Karpas-422 (cell line): ENCODE results near the gene AQP1. TPM values are rescaled to one million over a fixed set of nuclear protein-coding genes. Genes with fewer than 3 reads are reported as not detected.

Experiments used
- DNase-seq: peaks from one replicate; pipeline ENCODE4 v3.0.0-alpha.2; 2015
- H2AFZ ChIP-seq: fragments of 200-600 bp; sonication (generic); 2 replicates; pipeline ENCODE4 v1.6.1; 2014; ENCODE audit warnings: antibody characterized with exemption, low read length, mixed read lengths
- H3K27ac ChIP-seq: fragments of 200-600 bp; sonication (generic); 2 replicates; pipeline ENCODE4 v1.5.1; 2014; ENCODE audit warnings: mild to moderate bottlenecking, low read length, moderate library complexity
- H3K27me3 ChIP-seq: fragments of 200-600 bp; sonication (generic); 2 replicates; pipeline ENCODE4 v1.6.1; 2014; ENCODE audit warnings: low read length, mixed read lengths
- H3K36me3 ChIP-seq: fragments of 200-600 bp; sonication (generic); 2 replicates; pipeline ENCODE4 v1.6.1; 2014; ENCODE audit warnings: low read length, mixed read lengths; ENCODE audit not compliant: insufficient read depth
- H3K4me1 ChIP-seq: fragments of 200-600 bp; sonication (generic); 2 replicates; pipeline ENCODE4 v1.6.1; 2014; ENCODE audit warnings: mild to moderate bottlenecking, low read length, mixed read lengths
- H3K4me2 ChIP-seq: fragments of 200-600 bp; sonication (generic); 2 replicates; pipeline ENCODE4 v1.6.1; 2014; ENCODE audit warnings: low read length, low read depth, mild to moderate bottlenecking; ENCODE audit not compliant: poor library complexity, severe bottlenecking
- H3K4me3 ChIP-seq: fragments of 200-600 bp; sonication (generic); 2 replicates; pipeline ENCODE4 v1.5.1; 2014; ENCODE audit warnings: mild to moderate bottlenecking, antibody characterized with exemption, low read length, mixed read lengths
- H3K79me2 ChIP-seq: fragments of 200-600 bp; sonication (generic); 2 replicates; pipeline ENCODE4 v1.6.1; 2014; ENCODE audit warnings: mild to moderate bottlenecking, low read length, mixed read lengths
- H3K9ac ChIP-seq: fragments of 200-600 bp; sonication (generic); 2 replicates; pipeline ENCODE4 v1.6.0; 2014; ENCODE audit warnings: low read length
- H3K9me2 ChIP-seq: fragments of 200-600 bp; sonication (generic), shearing (Covaris generic); replicated peaks from 2 replicates; pipeline ENCODE4 v1.6.0; 2014; ENCODE audit warnings: mild to moderate bottlenecking, low read length, moderate library complexity; ENCODE audit not compliant: insufficient read depth
- H3K9me3 ChIP-seq: fragments of 300-700, 200-600 bp; sonication (generic); 2 replicates; pipeline ENCODE4 v1.6.1; 2014; ENCODE audit warnings: low read length, mixed read lengths
- H4K20me1 ChIP-seq: fragments of 200-600 bp; sonication (generic); 2 replicates; pipeline ENCODE4 v1.6.1; 2014; ENCODE audit warnings: mild to moderate bottlenecking, antibody characterized with exemption, low read length, low read depth; ENCODE audit not compliant: insufficient read depth
- total RNA-seq: library from RNA; depleted of rRNA; stranded (reverse); fragments of >200 nt; shearing (Covaris generic); gene quantifications from 2 replicates; pipeline ENCODE4 v1.2.3, GENCODE V29; 2014; ENCODE audit warnings: low replicate concordance; rRNA removed

AQP1 gene
- total RNA-seq, 1 experiment from 2014 or later: 0.82 TPM

GRCh38 chr7:30974605-30975255, 63.1 kb downstream of the AQP1 start:
- H2AFZ ChIP-seq: no peak overlapping the region
- no peaks in the 10 kb centered on the region for H3K9me3 ChIP-seq
- H3K79me2 ChIP-seq: no peaks in the 10 kb centered on the region
- 0 out of 2 replicates have a peak overlapping the region, but pooled peaks have one; percentile 32 for H3K9ac ChIP-seq
- no peak overlapping the region for H3K27ac ChIP-seq
- H3K4me3 ChIP-seq: no peak overlapping the region
- no peaks in the 10 kb centered on the region for H3K9me2 ChIP-seq
- peak overlapping the region; percentile 54 for H3K4me2 ChIP-seq
- H3K27me3 ChIP-seq: no peaks in the 10 kb centered on the region
- H3K4me1 ChIP-seq: peaks cover 25% of the 10 kb centered on the region
- H3K36me3 ChIP-seq: no peaks in the 10 kb centered on the region
- H4K20me1 ChIP-seq: no peaks in the 10 kb centered on the region
- DNase-seq: peak; percentile 83

Other genes with a start within 250 kb of the AQP1 start
- not detected in 2 replicates for gene CRHR2, start 229.4 kb upstream of the AQP1 start, total RNA-seq
- not detected in 2 replicates for gene INMT, start 159.7 kb upstream of the AQP1 start, total RNA-seq
- 1.5 and 2.5 TPM in 2 replicates for gene MINDY4, start 140.4 kb upstream of the AQP1 start, total RNA-seq
- gene GHRHR, start 52.1 kb downstream of the AQP1 start, total RNA-seq: not detected in 2 replicates
- gene ADCYAP1R1, start 140.5 kb downstream of the AQP1 start, total RNA-seq: 0.25 and 0.52 TPM in 2 replicates